Bronchial epithelial cell (primary cell): Measurements from ENCODE around the gene OSBPL1A. TPM values are rescaled to one million over a fixed set of nuclear protein-coding genes. Genes with fewer than 3 reads are reported as not detected.

Experiments used
- DNase-seq: peaks from one replicate; pipeline ENCODE4 v3.0.0-alpha.2; 2010; ENCODE audit warnings: low read depth
- FAIRE-seq: peaks from 2 replicates; lab custom pipeline; 2011; peaks lifted over from hg19 to GRCh38; lab: Jason Lieb, UNC
- H3K27me3 ChIP-seq: 2 replicates; pipeline ENCODE4 v1.5.1; 2011; ENCODE audit warnings: low read length; ENCODE audit not compliant: control insufficient read depth, insufficient read depth
- H3K36me3 ChIP-seq: 2 replicates; pipeline ENCODE4 v1.5.1; 2011; ENCODE audit warnings: low read length; ENCODE audit not compliant: control insufficient read depth, insufficient read depth
- H3K4me3 ChIP-seq: 2 replicates; pipeline ENCODE4 v1.5.1; 2011; ENCODE audit warnings: mild to moderate bottlenecking, low read depth, low read length, control low read depth
- total RNA-seq: library from RNA; depleted of rRNA; stranded (reverse); fragments of >200 nt; gene quantifications from 2 replicates; pipeline ENCODE4 v1.2.1, GENCODE V29; 2014
- TF ChIP-seq, protein P1 (sequence below): IDR thresholded peaks from 2 replicates; pipeline ENCODE4 v1.5.1; 2011; ENCODE audit warnings: mild to moderate bottlenecking, moderate library complexity, low read length, control low read depth, inconsistent platforms; ENCODE audit not compliant: insufficient read depth, severe bottlenecking

OSBPL1A gene
- total RNA-seq, 1 donor from 2014 or later, result 22.6 TPM

DNA sequence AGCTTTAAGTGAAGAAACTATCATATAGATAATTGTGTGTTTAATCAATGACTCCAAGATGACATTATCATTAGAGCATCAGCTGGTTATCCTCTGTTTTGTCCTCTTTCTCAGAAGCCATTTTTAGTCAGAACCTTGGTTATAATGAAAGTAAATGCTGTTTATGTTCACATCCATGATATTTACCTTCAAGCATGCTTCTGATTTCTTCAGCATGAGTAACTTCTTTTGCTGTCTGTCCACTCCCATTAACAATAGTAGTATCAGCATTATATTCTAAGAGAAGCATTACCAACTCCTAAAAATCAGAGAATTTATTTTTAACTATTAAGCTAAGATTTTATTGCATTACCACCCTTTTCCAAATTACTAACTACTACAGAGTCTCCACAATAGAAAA is 56.3 kb downstream of the OSBPL1A start:
- Histone ChIP-seq H3K36me3 (no peaks in the 10 kb centered on the region), H3K27me3 (no peaks in the 10 kb centered on the region), H3K4me3 (no peak overlapping the region)
- TF ChIP-seq, protein P1, sequence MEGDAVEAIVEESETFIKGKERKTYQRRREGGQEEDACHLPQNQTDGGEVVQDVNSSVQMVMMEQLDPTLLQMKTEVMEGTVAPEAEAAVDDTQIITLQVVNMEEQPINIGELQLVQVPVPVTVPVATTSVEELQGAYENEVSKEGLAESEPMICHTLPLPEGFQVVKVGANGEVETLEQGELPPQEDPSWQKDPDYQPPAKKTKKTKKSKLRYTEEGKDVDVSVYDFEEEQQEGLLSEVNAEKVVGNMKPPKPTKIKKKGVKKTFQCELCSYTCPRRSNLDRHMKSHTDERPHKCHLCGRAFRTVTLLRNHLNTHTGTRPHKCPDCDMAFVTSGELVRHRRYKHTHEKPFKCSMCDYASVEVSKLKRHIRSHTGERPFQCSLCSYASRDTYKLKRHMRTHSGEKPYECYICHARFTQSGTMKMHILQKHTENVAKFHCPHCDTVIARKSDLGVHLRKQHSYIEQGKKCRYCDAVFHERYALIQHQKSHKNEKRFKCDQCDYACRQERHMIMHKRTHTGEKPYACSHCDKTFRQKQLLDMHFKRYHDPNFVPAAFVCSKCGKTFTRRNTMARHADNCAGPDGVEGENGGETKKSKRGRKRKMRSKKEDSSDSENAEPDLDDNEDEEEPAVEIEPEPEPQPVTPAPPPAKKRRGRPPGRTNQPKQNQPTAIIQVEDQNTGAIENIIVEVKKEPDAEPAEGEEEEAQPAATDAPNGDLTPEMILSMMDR, result no peak
- DNase-seq (peak; percentile 14), FAIRE-seq (no peak)

DNA sequence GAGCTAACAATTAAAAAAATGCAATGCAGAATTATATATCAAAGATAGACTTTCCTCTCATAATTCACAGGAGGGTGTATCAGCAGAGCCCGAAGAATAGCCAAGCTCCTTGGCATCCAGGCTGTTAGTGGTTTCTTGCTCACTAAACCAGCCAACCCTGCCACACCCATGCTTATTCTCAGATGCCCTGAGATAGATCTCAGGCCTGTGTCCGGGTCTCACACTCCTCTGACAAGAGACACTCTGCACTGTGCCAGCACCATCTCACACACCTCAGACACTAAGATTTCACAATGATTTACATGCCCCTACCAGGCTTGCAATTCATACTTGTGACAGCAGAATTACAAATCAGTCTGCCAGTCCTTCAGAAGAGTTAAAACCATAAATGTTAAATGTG is 64.5 kb downstream of the OSBPL1A start:
- FAIRE-seq, result no peak
- H3K27me3 ChIP-seq, result no peaks in the 10 kb centered on the region
- no peaks in the 10 kb centered on the region for H3K36me3 ChIP-seq
- H3K4me3 ChIP-seq, result no peak overlapping the region
- DNase-seq, result no peak
- TF ChIP-seq, protein P1, result no peak

DNA sequence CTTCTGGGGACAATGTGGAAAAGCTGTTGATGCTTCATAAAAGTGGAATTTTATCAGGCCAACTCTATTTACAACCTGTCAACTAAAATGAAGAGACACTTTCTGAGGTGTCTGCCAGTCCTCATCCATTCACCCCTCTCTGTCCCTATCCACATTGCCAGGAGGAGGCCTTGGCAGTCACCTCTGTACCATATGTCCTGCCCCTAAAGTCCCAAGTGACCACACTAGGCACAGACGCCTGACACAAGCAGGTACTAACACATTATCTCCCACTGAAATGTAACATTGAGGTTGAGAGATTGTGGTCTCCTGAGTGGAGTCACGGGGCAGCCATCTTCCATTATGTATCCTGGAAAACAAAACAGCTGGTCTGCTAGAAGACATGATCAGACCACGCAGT is 71.4 kb downstream of the OSBPL1A start:
- no peaks in the 10 kb centered on the region for H3K36me3 ChIP-seq
- H3K27me3 ChIP-seq, result no peaks in the 10 kb centered on the region
- TF ChIP-seq, protein P1, result no peak
- DNase-seq (no peak), FAIRE-seq (no peak)
- H3K4me3 ChIP-seq, result no peak overlapping the region

DNA sequence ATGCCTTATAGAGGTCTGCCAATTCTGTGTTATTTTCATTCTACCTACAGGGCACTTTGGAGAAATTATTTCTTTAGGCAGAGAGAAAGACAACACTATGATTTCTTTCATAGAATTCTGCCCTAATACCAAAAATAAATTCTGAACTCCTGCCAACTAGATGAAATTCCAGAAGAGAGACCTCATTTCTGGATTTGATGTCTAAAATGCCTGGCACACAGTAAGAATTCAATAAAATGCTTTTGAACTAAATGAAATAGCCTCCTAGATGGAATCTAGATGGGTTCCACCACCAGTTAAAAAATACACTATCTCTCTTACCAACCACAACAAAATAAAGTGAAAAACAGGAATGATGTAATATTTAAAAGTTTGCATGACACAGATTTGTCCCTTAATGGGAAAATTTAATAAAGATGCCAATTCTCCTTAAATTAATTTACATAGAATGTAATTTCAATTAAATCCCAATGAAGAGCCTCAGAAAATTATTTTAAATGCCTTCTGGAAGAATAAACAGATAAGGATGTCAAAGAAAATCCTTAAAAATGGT is 75.0 kb downstream of the OSBPL1A start:
- H3K4me3 ChIP-seq, result no peak overlapping the region
- no peaks in the 10 kb centered on the region for H3K27me3 ChIP-seq
- DNase-seq (no peak), FAIRE-seq (no peak)
- H3K36me3 ChIP-seq, result no peaks in the 10 kb centered on the region
- TF ChIP-seq, protein P1, result no peak

DNA sequence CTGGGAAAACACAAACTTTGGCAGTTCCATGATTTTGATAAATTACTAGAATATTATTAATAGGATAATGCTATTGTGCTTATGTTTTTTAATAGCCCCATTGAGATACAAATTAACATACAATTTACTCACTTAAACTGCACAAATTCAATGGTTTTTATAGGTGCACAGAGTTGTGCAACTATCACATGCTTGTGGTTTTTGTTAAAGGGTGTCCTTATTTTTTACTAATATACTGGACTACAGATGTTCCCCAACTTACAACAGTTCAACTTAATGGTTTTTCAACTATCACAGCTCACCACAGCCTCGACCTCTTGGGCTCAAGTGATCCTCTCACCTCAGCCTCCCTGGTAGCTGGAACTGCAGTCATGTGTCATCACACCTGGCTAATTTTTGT is 76.6 kb downstream of the OSBPL1A start:
- Histone ChIP-seq H3K36me3 (no peaks in the 10 kb centered on the region), H3K4me3 (no peak overlapping the region), H3K27me3 (no peaks in the 10 kb centered on the region)
- TF ChIP-seq, protein P1, result no peak
- FAIRE-seq (no peak), DNase-seq (no peak)

DNA sequence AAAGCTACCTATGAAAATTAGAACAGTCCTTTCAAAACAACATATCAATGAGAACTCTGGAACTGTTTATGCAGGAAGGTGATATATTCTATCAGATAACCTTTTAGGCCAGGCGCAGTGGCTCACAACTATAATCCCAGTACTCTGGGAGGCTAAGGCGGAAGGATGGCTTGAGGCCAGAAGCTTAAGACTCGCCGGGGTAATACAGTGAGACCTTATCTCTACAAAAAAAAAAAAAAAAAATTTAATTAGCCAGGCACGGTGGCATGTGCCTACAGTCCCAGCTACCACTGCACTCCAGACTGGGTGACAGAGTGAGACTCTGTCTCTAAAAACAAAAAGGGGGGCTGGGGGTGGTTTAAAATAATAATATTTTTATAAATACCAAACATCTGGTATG is 77.9 kb downstream of the OSBPL1A start:
- TF ChIP-seq, protein P1, result no peak
- Histone ChIP-seq H3K36me3 (no peaks in the 10 kb centered on the region), H3K27me3 (no peaks in the 10 kb centered on the region), H3K4me3 (no peak overlapping the region)
- no peak for FAIRE-seq
- no peak for DNase-seq
